HL-60/S4 treated with phorbol 12-myristate 13-acetate at 8.2 ng/mL for 4 days and 3 days (cell line): ENCODE measurements around the gene SCYGR5.
"Not testable (repeated sequence)": the region's sequence is repeated elsewhere in the genome, so short reads cannot be mapped to it uniquely, and the experiment has no call there.

Experiments
- in situ Hi-C: fragments of 300-500 bp; cut with MboI; formaldehyde crosslinking; loops from 2 replicates; pipeline ENCODE4 v1.15.0; 2022; ENCODE audit warnings: low sequenced_read_pairs

Gene SCYGR5

GRCh38 chr2:227666631-227667170 lies at the start of gene SCYGR5:
TSS of gene SCYGR5 (plus strand) at chr2:227666804. CDS start at chr2:227666804, 0 bp downstream.
- in situ Hi-C loops = not testable (repeated sequence)

- in situ Hi-C loops = no loop called here
Measured at GRCh38 chr2:227617316-227618230, 49.0 kb upstream of the SCYGR5 start, which contains the start of gene SCYGR4. TSS of gene SCYGR4 (plus strand) at chr2:227617498. CDS start at chr2:227617498, 0 bp downstream.

GRCh38 chr2:227623226-227623625 lies 43.4 kb upstream of the SCYGR5 start:
- in situ Hi-C loops = no loop called here

GRCh38 chr2:227625420-227625819 lies 41.2 kb upstream of the SCYGR5 start:
- in situ Hi-C loops = no loop called here

- in situ Hi-C loops = no loop called here
Measured at GRCh38 chr2:227626580-227627151, 39.9 kb upstream of the SCYGR5 start.

- in situ Hi-C loops = no loop called here
Measured at GRCh38 chr2:227627769-227628168, 38.8 kb upstream of the SCYGR5 start.

GRCh38 chr2:227629435-227629834 lies 37.2 kb upstream of the SCYGR5 start:
- in situ Hi-C loops = no loop called here

GRCh38 chr2:227630322-227630721 lies 36.3 kb upstream of the SCYGR5 start:
- in situ Hi-C loops = no loop called here

- in situ Hi-C loops = no loop called here
Measured at GRCh38 chr2:227632827-227633226, 33.8 kb upstream of the SCYGR5 start.

- in situ Hi-C loops = no loop called here
Measured at GRCh38 chr2:227634201-227634600, 32.4 kb upstream of the SCYGR5 start.

GRCh38 chr2:227642656-227643055 lies 23.9 kb upstream of the SCYGR5 start:
- in situ Hi-C loops = no loop called here

GRCh38 chr2:227643990-227644551 lies 22.5 kb upstream of the SCYGR5 start:
- in situ Hi-C loops = no loop called here

- in situ Hi-C loops = no loop called here
Measured at GRCh38 chr2:227653419-227653818, 13.2 kb upstream of the SCYGR5 start.

- in situ Hi-C loops = no loop called here
Measured at GRCh38 chr2:227654426-227654825, 12.2 kb upstream of the SCYGR5 start.

- in situ Hi-C loops = no loop called here
Measured at GRCh38 chr2:227655454-227655853, 11.2 kb upstream of the SCYGR5 start.

GRCh38 chr2:227657199-227657845 lies 9.3 kb upstream of the SCYGR5 start:
- in situ Hi-C loops = no loop called here

GRCh38 chr2:227661025-227661649 lies 5.5 kb upstream of the SCYGR5 start:
- in situ Hi-C loops = no loop called here

GRCh38 chr2:227661827-227662226 lies 4.8 kb upstream of the SCYGR5 start:
- in situ Hi-C loops = no loop called here

GRCh38 chr2:227665189-227665940 lies 1.2 kb upstream of the SCYGR5 start:
- in situ Hi-C loops = no loop called here
